ENCODE measurements around the gene HIBCH. TPM values are rescaled to one million over a fixed set of nuclear protein-coding genes. Genes with fewer than 3 reads are reported as not detected.

HIBCH gene
- total RNA-seq, 1 donor from 2014 or later: 16.3 TPM

DNA sequence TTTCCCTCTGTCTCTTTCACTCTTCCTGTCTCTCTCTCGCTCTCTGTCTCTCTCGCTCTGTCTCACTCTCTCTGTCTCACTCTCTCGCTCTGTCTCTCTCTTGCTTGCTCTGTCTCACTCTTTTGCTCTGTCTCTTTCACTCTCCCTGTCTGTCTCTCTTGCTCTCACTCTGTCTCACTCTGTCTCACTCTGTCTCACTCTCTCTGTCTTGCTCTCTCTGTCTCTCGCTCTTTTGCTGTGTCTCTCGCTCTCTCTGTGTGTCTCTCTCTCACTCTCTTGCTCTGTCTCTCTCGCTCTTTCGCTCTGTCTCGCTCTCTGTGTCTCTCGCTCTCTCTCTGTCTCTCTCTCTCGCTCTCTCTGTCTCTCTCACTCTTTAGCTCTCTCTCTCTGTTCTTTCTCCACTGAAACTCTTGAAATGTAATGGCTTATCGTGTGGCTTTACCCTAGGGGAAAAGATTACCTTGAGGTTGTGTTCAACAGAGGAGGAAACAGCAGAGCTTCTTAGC lies 46.7 kb upstream of the HIBCH start:
- H3K27me3 Mint-ChIP-seq (ENCODE audit: low read depth, unreplicated experiment): no peaks in the 10 kb centered on the region
- no peak overlapping the region for H3K27ac Mint-ChIP-seq (ENCODE audit: unreplicated experiment)
- no peak overlapping the region for H3K27ac ChIP-seq (ENCODE audit: low read depth, low read length)
- FAIRE-seq (no peak), DNase-seq (ENCODE audit: low read depth) (no peak)
- H3K36me3 ChIP-seq (ENCODE audit: insufficient read depth, low read length): peaks cover 13% of the 10 kb centered on the region
- no peaks in the 10 kb centered on the region for H3K27me3 ChIP-seq (ENCODE audit: insufficient read depth, low read length)
- H3K79me2 ChIP-seq (ENCODE audit: insufficient read depth, low read length): no peaks in the 10 kb centered on the region
- H3K4me2 ChIP-seq (ENCODE audit: low read length): no peak overlapping the region
- peaks cover 3% of the 10 kb centered on the region for H4K20me1 ChIP-seq (ENCODE audit: insufficient read depth, low read length)
- no peak overlapping the region for H2AFZ ChIP-seq (ENCODE audit: low read depth, low read length)
- no peak overlapping the region for H3K4me3 Mint-ChIP-seq (ENCODE audit: unreplicated experiment)
- H3K4me1 ChIP-seq (ENCODE audit: insufficient read depth, low read length): no peaks in the 10 kb centered on the region
- H3K4me3 ChIP-seq (ENCODE audit: insufficient read depth, low read depth, low read length): no peak overlapping the region
- H3K4me1 Mint-ChIP-seq (ENCODE audit: low read depth, unreplicated experiment): no peaks in the 10 kb centered on the region
- no peaks in the 10 kb centered on the region for H3K9me3 Mint-ChIP-seq (ENCODE audit: unreplicated experiment)
- H3K9ac ChIP-seq (ENCODE audit: low read length): no peak overlapping the region
- TF ChIP-seq, protein P1, sequence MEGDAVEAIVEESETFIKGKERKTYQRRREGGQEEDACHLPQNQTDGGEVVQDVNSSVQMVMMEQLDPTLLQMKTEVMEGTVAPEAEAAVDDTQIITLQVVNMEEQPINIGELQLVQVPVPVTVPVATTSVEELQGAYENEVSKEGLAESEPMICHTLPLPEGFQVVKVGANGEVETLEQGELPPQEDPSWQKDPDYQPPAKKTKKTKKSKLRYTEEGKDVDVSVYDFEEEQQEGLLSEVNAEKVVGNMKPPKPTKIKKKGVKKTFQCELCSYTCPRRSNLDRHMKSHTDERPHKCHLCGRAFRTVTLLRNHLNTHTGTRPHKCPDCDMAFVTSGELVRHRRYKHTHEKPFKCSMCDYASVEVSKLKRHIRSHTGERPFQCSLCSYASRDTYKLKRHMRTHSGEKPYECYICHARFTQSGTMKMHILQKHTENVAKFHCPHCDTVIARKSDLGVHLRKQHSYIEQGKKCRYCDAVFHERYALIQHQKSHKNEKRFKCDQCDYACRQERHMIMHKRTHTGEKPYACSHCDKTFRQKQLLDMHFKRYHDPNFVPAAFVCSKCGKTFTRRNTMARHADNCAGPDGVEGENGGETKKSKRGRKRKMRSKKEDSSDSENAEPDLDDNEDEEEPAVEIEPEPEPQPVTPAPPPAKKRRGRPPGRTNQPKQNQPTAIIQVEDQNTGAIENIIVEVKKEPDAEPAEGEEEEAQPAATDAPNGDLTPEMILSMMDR (IDR thresholded peaks at IDR 0.05; ENCODE audit: insufficient read depth, low read depth, low read length): no peak
- TF ChIP-seq EZH2 (IDR thresholded peaks at IDR 0.05; ENCODE audit: insufficient read depth, low read length): no peak
- H3K9me3 ChIP-seq (ENCODE audit: insufficient read depth, low read depth, low read length): no peaks in the 10 kb centered on the region
- no peaks in the 10 kb centered on the region for H3K36me3 Mint-ChIP-seq (ENCODE audit: low read depth, unreplicated experiment)

DNA sequence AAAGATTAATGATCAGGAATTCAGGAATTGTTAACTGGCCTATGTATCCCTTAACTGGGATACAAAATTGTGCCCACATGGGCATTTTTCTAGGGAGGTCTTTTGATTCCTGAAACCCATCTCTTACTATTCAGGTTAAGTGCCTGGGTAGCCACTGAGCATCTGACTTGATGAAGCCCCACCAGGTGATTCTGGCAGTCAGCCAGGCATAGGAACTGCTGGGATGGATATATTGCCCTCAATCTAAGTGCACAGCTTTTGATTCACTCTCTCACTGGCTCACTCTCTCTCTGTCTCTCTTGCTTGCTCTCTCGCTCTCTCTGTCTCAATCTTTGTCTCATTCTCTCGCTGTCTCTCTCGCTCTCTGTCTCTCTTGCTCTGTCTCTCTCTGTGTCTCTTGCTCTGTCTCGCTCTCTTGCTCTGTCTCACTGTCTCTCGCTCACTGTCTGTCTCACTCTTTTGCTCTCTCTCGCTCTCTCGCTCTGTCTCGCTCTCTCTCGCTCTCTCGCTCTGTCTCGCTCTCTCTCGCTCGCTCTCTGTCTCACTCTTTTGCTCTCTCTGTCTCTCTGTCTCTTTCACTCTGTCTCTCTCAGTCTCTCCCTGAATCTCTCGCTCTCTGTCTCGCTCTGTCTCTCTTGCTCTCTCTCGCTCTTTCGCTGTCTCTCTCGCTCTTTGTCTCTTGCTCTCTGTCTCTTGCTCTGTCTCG lies 46.0 kb upstream of the HIBCH start:
- Histone ChIP-seq H3K4me3 (ENCODE audit: insufficient read depth, low read depth, low read length) (no peak overlapping the region), H3K36me3 (ENCODE audit: insufficient read depth, low read length) (peaks cover 9% of the 10 kb centered on the region), H3K9ac (ENCODE audit: low read length) (no peak overlapping the region), H3K79me2 (ENCODE audit: insufficient read depth, low read length) (no peaks in the 10 kb centered on the region), H3K9me3 (ENCODE audit: insufficient read depth, low read depth, low read length) (no peaks in the 10 kb centered on the region), H4K20me1 (ENCODE audit: insufficient read depth, low read length) (peaks cover 3% of the 10 kb centered on the region), H3K4me2 (ENCODE audit: low read length) (no peak overlapping the region), H3K27me3 (ENCODE audit: insufficient read depth, low read length) (no peaks in the 10 kb centered on the region), H3K27ac (ENCODE audit: low read depth, low read length) (no peak overlapping the region), H2AFZ (ENCODE audit: low read depth, low read length) (no peak overlapping the region), H3K4me1 (ENCODE audit: insufficient read depth, low read length) (no peaks in the 10 kb centered on the region)
- no peaks in the 10 kb centered on the region for H3K36me3 Mint-ChIP-seq (ENCODE audit: low read depth, unreplicated experiment)
- H3K27ac Mint-ChIP-seq (ENCODE audit: unreplicated experiment): no peak overlapping the region
- TF ChIP-seq, protein P1 (IDR thresholded peaks at IDR 0.05; ENCODE audit: insufficient read depth, low read depth, low read length): no peak
- TF ChIP-seq EZH2 (IDR thresholded peaks at IDR 0.05; ENCODE audit: insufficient read depth, low read length): no peak
- H3K27me3 Mint-ChIP-seq (ENCODE audit: low read depth, unreplicated experiment): no peaks in the 10 kb centered on the region
- DNase-seq (ENCODE audit: low read depth) (no peak), FAIRE-seq (no peak)
- H3K9me3 Mint-ChIP-seq (ENCODE audit: unreplicated experiment): no peaks in the 10 kb centered on the region
- H3K4me1 Mint-ChIP-seq (ENCODE audit: low read depth, unreplicated experiment): no peaks in the 10 kb centered on the region
- H3K4me3 Mint-ChIP-seq (ENCODE audit: unreplicated experiment): no peak overlapping the region

DNA sequence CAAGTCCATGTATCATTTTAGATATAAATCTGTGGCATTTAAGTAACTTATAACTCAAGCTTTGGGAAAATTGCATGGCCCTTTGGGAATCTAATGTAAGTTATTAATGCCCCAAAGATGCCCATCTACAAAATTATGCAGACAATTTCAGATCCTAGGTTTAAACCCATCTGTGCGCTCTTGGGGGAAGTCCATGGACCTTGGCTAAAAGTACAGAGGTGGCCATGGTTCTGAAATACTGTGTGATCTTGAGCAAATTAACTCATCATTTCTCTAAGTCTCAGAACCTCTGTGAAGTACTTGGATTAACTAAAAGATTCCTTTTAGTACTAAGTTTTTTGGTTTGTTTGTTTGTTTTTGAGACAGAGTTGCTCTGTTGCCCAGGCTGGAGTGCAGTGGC lies 43.3 kb upstream of the HIBCH start:
- Histone ChIP-seq H3K27me3 (ENCODE audit: insufficient read depth, low read length) (no peaks in the 10 kb centered on the region), H3K9ac (ENCODE audit: low read length) (no peak overlapping the region), H3K4me2 (ENCODE audit: low read length) (no peak overlapping the region), H3K9me3 (ENCODE audit: insufficient read depth, low read depth, low read length) (no peaks in the 10 kb centered on the region), H2AFZ (ENCODE audit: low read depth, low read length) (no peak overlapping the region), H3K36me3 (ENCODE audit: insufficient read depth, low read length) (peaks cover 4% of the 10 kb centered on the region), H3K4me3 (ENCODE audit: insufficient read depth, low read depth, low read length) (no peak overlapping the region), H3K27ac (ENCODE audit: low read depth, low read length) (no peak overlapping the region), H3K4me1 (ENCODE audit: insufficient read depth, low read length) (no peaks in the 10 kb centered on the region), H4K20me1 (ENCODE audit: insufficient read depth, low read length) (peaks cover 3% of the 10 kb centered on the region), H3K79me2 (ENCODE audit: insufficient read depth, low read length) (no peaks in the 10 kb centered on the region)
- peaks cover 7% of the 10 kb centered on the region for H3K4me1 Mint-ChIP-seq (ENCODE audit: low read depth, unreplicated experiment)
- no peak for FAIRE-seq
- DNase-seq (ENCODE audit: low read depth): no peak
- H3K27ac Mint-ChIP-seq (ENCODE audit: unreplicated experiment): no peak overlapping the region
- TF ChIP-seq, protein P1 (IDR thresholded peaks at IDR 0.05; ENCODE audit: insufficient read depth, low read depth, low read length): no peak
- no peak for TF ChIP-seq EZH2 (IDR thresholded peaks at IDR 0.05; ENCODE audit: insufficient read depth, low read length)
- H3K4me3 Mint-ChIP-seq (ENCODE audit: unreplicated experiment): no peak overlapping the region
- H3K27me3 Mint-ChIP-seq (ENCODE audit: low read depth, unreplicated experiment): no peaks in the 10 kb centered on the region
- no peaks in the 10 kb centered on the region for H3K9me3 Mint-ChIP-seq (ENCODE audit: unreplicated experiment)
- H3K36me3 Mint-ChIP-seq (ENCODE audit: low read depth, unreplicated experiment): no peaks in the 10 kb centered on the region

Data from astrocyte (in vitro differentiated cells and primary cell).